HEK293T (cell line): Measurements from ENCODE around the gene FGGY.

Source experiments
- CTCF ChIA-PET: fragments of 350-600 bp; formaldehyde crosslinking; extraction: SDS; loops from one replicate; lab custom pipeline; 2021; ENCODE audit warnings: antibody characterized with exemption, inconsistent platforms; lab: Yijun Ruan, JAX
- POLR2A ChIA-PET: fragments of 350-600 bp; formaldehyde crosslinking; extraction: SDS; loops from one replicate; lab custom pipeline; 2020; ENCODE audit warnings: antibody characterized with exemption, inconsistent platforms; lab: Yijun Ruan, JAX
- DNase-seq: peaks from one replicate; pipeline ENCODE4 v3.0.0; 2012; ENCODE audit warnings: mixed read lengths; ENCODE audit errors: extremely low spot score
- ARNT ChIP-seq: fragments of 450-650 bp; IDR thresholded peaks from 2 replicates; pipeline ENCODE4 v1.6.1; 2017; ENCODE audit warnings: mild to moderate bottlenecking
- BHLHE40 ChIP-seq: fragments of 450-650 bp; IDR thresholded peaks from 2 replicates; pipeline ENCODE4 v1.6.1; 2016; ENCODE audit warnings: mild to moderate bottlenecking, moderate library complexity, borderline replicate concordance
- CTBP1 ChIP-seq: fragments of 450-650 bp; IDR thresholded peaks from 2 replicates; pipeline ENCODE4 v1.6.1; 2016; ENCODE audit warnings: borderline replicate concordance
- ELF4 ChIP-seq: fragments of 450-650 bp; IDR thresholded peaks from 2 replicates; pipeline ENCODE4 v1.6.1; 2017; ENCODE audit warnings: antibody characterized with exemption
- FOXA1 ChIP-seq: fragments of 450-650 bp; IDR thresholded peaks from 2 replicates; pipeline ENCODE4 v1.6.1; 2016; ENCODE audit warnings: mild to moderate bottlenecking
- FOXK2 ChIP-seq: fragments of 450-650 bp; IDR thresholded peaks from 2 replicates; pipeline ENCODE4 v1.6.1; 2016; ENCODE audit warnings: mild to moderate bottlenecking
- FOXM1 ChIP-seq: fragments of 450-650 bp; IDR thresholded peaks from 2 replicates; pipeline ENCODE4 v1.6.1; 2017; ENCODE audit warnings: mild to moderate bottlenecking, borderline replicate concordance
- HDGF ChIP-seq: fragments of 450-650 bp; IDR thresholded peaks from 2 replicates; pipeline ENCODE4 v1.6.1; 2017; ENCODE audit warnings: antibody characterized with exemption, borderline replicate concordance
- L3MBTL2 ChIP-seq: fragments of 450-650 bp; conservative IDR thresholded peaks from 2 replicates; pipeline ENCODE4 v1.6.1; 2016; ENCODE audit warnings: mild to moderate bottlenecking
- LEF1 ChIP-seq: fragments of 450-650 bp; IDR thresholded peaks from 2 replicates; pipeline ENCODE4 v1.6.1; 2017; ENCODE audit warnings: mild to moderate bottlenecking, borderline replicate concordance
- NFRKB ChIP-seq: fragments of 450-650 bp; IDR thresholded peaks from 2 replicates; pipeline ENCODE4 v1.6.1; 2016; ENCODE audit warnings: mild to moderate bottlenecking, moderate library complexity
- PKNOX1 ChIP-seq: fragments of 450-650 bp; IDR thresholded peaks from 2 replicates; pipeline ENCODE4 v1.6.1; 2016
- SP1 ChIP-seq: fragments of 450-650 bp; IDR thresholded peaks from 2 replicates; pipeline ENCODE4 v1.6.1; 2017
- SUZ12 ChIP-seq: fragments of 450-650 bp; IDR thresholded peaks from 2 replicates; pipeline ENCODE4 v1.6.1; 2016; ENCODE audit warnings: mild to moderate bottlenecking
- TARDBP ChIP-seq: fragments of 450-650 bp; IDR thresholded peaks from 2 replicates; pipeline ENCODE4 v1.6.1; 2016
- ZNF384 ChIP-seq: fragments of 450-650 bp; IDR thresholded peaks from 2 replicates; pipeline ENCODE4 v1.6.1; 2016

Gene FGGY

GRCh38 chr1:59410457-59410856, 113.6 kb downstream of the FGGY start:
- TF ChIP-seq L3MBTL2: no peak
- ChIA-PET CTCF (no interaction called here), POLR2A (no interaction called here)
- no peak for DNase-seq

- TF ChIP-seq ELF4 (no peak), NFRKB (no peak), FOXK2 (no peak)
- ChIA-PET CTCF (no interaction called here), POLR2A (no interaction called here)
- no peak for DNase-seq
Observed at GRCh38 chr1:59411147-59411546, 114.3 kb downstream of the FGGY start.

- DNase-seq: no peak
- CTCF ChIA-PET: no interaction called here
- no peak for TF ChIP-seq FOXK2
- no peak for TF ChIP-seq LEF1
- TF ChIP-seq ARNT: no peak
- no peak for TF ChIP-seq FOXA1
- no peak for TF ChIP-seq ELF4
- no peak for TF ChIP-seq TARDBP
- TF ChIP-seq CTBP1: no peak
- no peak for TF ChIP-seq SP1
- no peak for TF ChIP-seq PKNOX1
- TF ChIP-seq SUZ12: no peak
- TF ChIP-seq FOXM1: no peak
- TF ChIP-seq L3MBTL2: no peak
- TF ChIP-seq BHLHE40: no peak
- TF ChIP-seq NFRKB: no peak
- TF ChIP-seq ZNF384: no peak
Observed at GRCh38 chr1:59412718-59413326, 115.9 kb downstream of the FGGY start.

GRCh38 chr1:59413327-59413720, 116.4 kb downstream of the FGGY start:
- ChIA-PET CTCF (no interaction called here), POLR2A (no interaction called here)
- TF ChIP-seq FOXK2: no peak
- no peak for TF ChIP-seq LEF1
- TF ChIP-seq ELF4: no peak

More at GRCh38 chr1:59412718-59413326, 115.9 kb downstream of the FGGY start:
- POLR2A ChIA-PET: no interaction called here

GRCh38 chr1:59414406-59415133, 117.7 kb downstream of the FGGY start:
- no peak for TF ChIP-seq ELF4
- no peak for TF ChIP-seq NFRKB
- TF ChIP-seq CTBP1: no peak
- TF ChIP-seq HDGF: no peak
- TF ChIP-seq BHLHE40: no peak
- TF ChIP-seq SUZ12: no peak
- no peak for TF ChIP-seq ZNF384
- no peak for TF ChIP-seq FOXK2
- no peak for TF ChIP-seq PKNOX1
- TF ChIP-seq TARDBP: no peak
- no peak for TF ChIP-seq L3MBTL2
- no peak for TF ChIP-seq SP1
- CTCF ChIA-PET: no interaction called here
- POLR2A ChIA-PET: no interaction called here
- no peak for DNase-seq

More at GRCh38 chr1:59413327-59413720, 116.4 kb downstream of the FGGY start:
- no peak for DNase-seq

GRCh38 chr1:59415286-59415850, 118.5 kb downstream of the FGGY start:
- TF ChIP-seq ARNT (no peak), BHLHE40 (no peak), FOXK2 (no peak), PKNOX1 (no peak), FOXM1 (no peak), SP1 (no peak), L3MBTL2 (no peak), TARDBP (no peak), FOXA1 (no peak), ZNF384 (no peak), HDGF (no peak), LEF1 (no peak), ELF4 (no peak), SUZ12 (no peak), CTBP1 (no peak), NFRKB (no peak)
- ChIA-PET CTCF (no interaction called here), POLR2A (no interaction called here)
- no peak for DNase-seq
